Measurements from ENCODE around the gene ANAPC2. TPM values are rescaled to one million over a fixed set of nuclear protein-coding genes. Genes with fewer than 3 reads are reported as not detected.

Gene ANAPC2
- total RNA-seq, 2 donors from 2014 or later: 56.9 to 63.5 TPM

GRCh38 chr9:137178201-137178938, 10.0 kb downstream of the ANAPC2 start:
- ATAC-seq (replicated peaks in 1 of 2): no peak
- Mint-ChIP-seq H3K4me3 (no peak overlapping the region), H3K27me3 (ENCODE audit: low read depth) (peaks cover 3% of the 10 kb centered on the region), H3K36me3 (ENCODE audit: insufficient read depth in 2 of 2) (peaks cover 3% of the 10 kb centered on the region in 2 donors), H3K27ac (no peak overlapping the region), H3K9me3 (no peaks in the 10 kb centered on the region), H3K4me1 (ENCODE audit: low read depth) (peaks cover 3% of the 10 kb centered on the region)
- no peak for DNase-seq

- H3K4me3 Mint-ChIP-seq: no peak overlapping the region
- no peaks in the 10 kb centered on the region for H3K36me3 Mint-ChIP-seq (ENCODE audit: insufficient read depth in 2 of 2)
- H3K4me1 Mint-ChIP-seq (ENCODE audit: low read depth): peaks cover 6% of the 10 kb centered on the region
- peaks cover 10% of the 10 kb centered on the region for H3K27me3 Mint-ChIP-seq (ENCODE audit: low read depth)
- no peaks in the 10 kb centered on the region for H3K9me3 Mint-ChIP-seq
- DNase-seq (peak in 1 of 2 donors; percentile 33), ATAC-seq (replicated peaks in 1 of 2) (peak; percentile 38 to 39)
- H3K27ac Mint-ChIP-seq: no peak overlapping the region
Observed at GRCh38 chr9:137176302-137177182, 11.8 kb downstream of the ANAPC2 start.

- Mint-ChIP-seq H3K9me3 (no peaks in the 10 kb centered on the region), H3K27me3 (ENCODE audit: low read depth) (peaks cover 16% of the 10 kb centered on the region), H3K27ac (no peak overlapping the region), H3K4me1 (ENCODE audit: low read depth) (peaks cover 6% of the 10 kb centered on the region), H3K4me3 (no peak overlapping the region), H3K36me3 (ENCODE audit: insufficient read depth in 2 of 2) (no peaks in the 10 kb centered on the region)
- DNase-seq (no peak), ATAC-seq (replicated peaks in 1 of 2) (no peak)
Observed at GRCh38 chr9:137175345-137175961, 12.9 kb downstream of the ANAPC2 start.

GRCh38 chr9:137174722-137175293, 13.6 kb downstream of the ANAPC2 start:
- Mint-ChIP-seq H3K4me1 (ENCODE audit: low read depth) (peaks cover 6% of the 10 kb centered on the region), H3K36me3 (ENCODE audit: insufficient read depth in 2 of 2) (no peaks in the 10 kb centered on the region), H3K27ac (no peak overlapping the region), H3K9me3 (no peaks in the 10 kb centered on the region), H3K27me3 (ENCODE audit: low read depth) (peaks cover 21% of the 10 kb centered on the region), H3K4me3 (no peak overlapping the region)
- ATAC-seq (replicated peaks in 1 of 2) (peak in 1 of 2 donors; percentile 10), DNase-seq (no peak)

GRCh38 chr9:137173796-137174664, 14.3 kb downstream of the ANAPC2 start:
- DNase-seq (no peak), ATAC-seq (replicated peaks in 1 of 2) (no peak)
- Mint-ChIP-seq H3K4me1 (ENCODE audit: low read depth) (peaks cover 6% of the 10 kb centered on the region), H3K4me3 (no peak overlapping the region), H3K27me3 (ENCODE audit: low read depth) (peaks cover 21% of the 10 kb centered on the region), H3K27ac (no peak overlapping the region), H3K36me3 (ENCODE audit: insufficient read depth in 2 of 2) (no peaks in the 10 kb centered on the region), H3K9me3 (no peaks in the 10 kb centered on the region)

GRCh38 chr9:137172901-137173795, 15.2 kb downstream of the ANAPC2 start:
- Mint-ChIP-seq H3K36me3 (ENCODE audit: insufficient read depth in 2 of 2) (no peaks in the 10 kb centered on the region), H3K27me3 (ENCODE audit: low read depth) (peaks cover 21% of the 10 kb centered on the region), H3K9me3 (no peaks in the 10 kb centered on the region), H3K27ac (no peak overlapping the region), H3K4me1 (ENCODE audit: low read depth) (peaks cover 6% of the 10 kb centered on the region), H3K4me3 (no peak overlapping the region)
- DNase-seq (no peak), ATAC-seq (replicated peaks in 1 of 2) (no peak)

- Mint-ChIP-seq H3K36me3 (ENCODE audit: insufficient read depth in 2 of 2) (no peaks in the 10 kb centered on the region), H3K4me3 (no peak overlapping the region), H3K9me3 (no peaks in the 10 kb centered on the region), H3K27me3 (ENCODE audit: low read depth) (peaks cover 27% of the 10 kb centered on the region), H3K27ac (no peak overlapping the region), H3K4me1 (ENCODE audit: low read depth) (peaks cover 6% of the 10 kb centered on the region)
- DNase-seq (no peak), ATAC-seq (replicated peaks in 1 of 2) (no peak)
Observed at GRCh38 chr9:137171149-137171900, 17.0 kb downstream of the ANAPC2 start.

- no peak overlapping the region for H3K27ac Mint-ChIP-seq
- no peak overlapping the region for H3K4me3 Mint-ChIP-seq
- DNase-seq: no peak
- H3K4me1 Mint-ChIP-seq (ENCODE audit: low read depth): peaks cover 6% of the 10 kb centered on the region
- no peak for ATAC-seq (replicated peaks in 1 of 2)
- no peaks in the 10 kb centered on the region for H3K9me3 Mint-ChIP-seq
- peaks cover 28% of the 10 kb centered on the region for H3K27me3 Mint-ChIP-seq (ENCODE audit: low read depth)
- no peaks in the 10 kb centered on the region for H3K36me3 Mint-ChIP-seq (ENCODE audit: insufficient read depth in 2 of 2)
Observed at GRCh38 chr9:137170486-137171148, 17.7 kb downstream of the ANAPC2 start.

- H3K36me3 Mint-ChIP-seq (ENCODE audit: insufficient read depth in 2 of 2): no peaks in the 10 kb centered on the region
- no peak within 1 kb of the TSS for H3K27ac Mint-ChIP-seq
- H3K9me3 Mint-ChIP-seq: no peaks in the 10 kb centered on the region
- H3K4me1 Mint-ChIP-seq (ENCODE audit: low read depth): peaks cover 6% of the 10 kb centered on the region
- no peak for DNase-seq
- H3K4me3 Mint-ChIP-seq: peak within 1 kb of the TSS; percentile 62 to 73
- no peak for ATAC-seq (replicated peaks in 1 of 2)
- peaks cover 28% of the 10 kb centered on the region for H3K27me3 Mint-ChIP-seq (ENCODE audit: low read depth)
Observed at GRCh38 chr9:137169896-137170358, 18.4 kb downstream of the ANAPC2 start, which contains the start of gene LRRC26. TSS of gene LRRC26 (minus strand) at chr9:137170051. CDS start at chr9:137169943, 108 bp downstream.

GRCh38 chr9:137168904-137169856, 19.2 kb downstream of the ANAPC2 start:
- DNase-seq (peak; percentile 35 to 36), ATAC-seq (replicated peaks in 1 of 2) (peak; percentile 34 to 41)
- Mint-ChIP-seq H3K9me3 (no peaks in the 10 kb centered on the region), H3K4me1 (ENCODE audit: low read depth) (peaks cover 6% of the 10 kb centered on the region), H3K36me3 (ENCODE audit: insufficient read depth in 2 of 2) (no peaks in the 10 kb centered on the region), H3K4me3 (peak overlapping the region; percentile 62 to 73), H3K27ac (no peak overlapping the region), H3K27me3 (ENCODE audit: low read depth) (peaks cover 28% of the 10 kb centered on the region)

Data from activated T-cell treated with anti-CD3 and anti-CD28 coated beads, Interleukin-2, amount 50 U/mL, for 72 hours (primary cell).